ENCODE data around the gene STAU1.
A peak's percentile ranks its signal among the peaks of the same experiment; 100 is the strongest.
"Not testable (repeated sequence)": the region's sequence is repeated elsewhere in the genome, so short reads cannot be mapped to it uniquely, and the experiment has no call there.

The STAU1 gene

GRCh38 chr20:49169547-49169946 lies 18.6 kb downstream of the STAU1 start:
- Histone ChIP-seq H3K9me3 (no peaks in the 10 kb centered on the region), H3K4me1 (peaks cover 0 to 47% (median 23%) of the 10 kb centered on the region in 4 donors), H3K4me3 (no peak overlapping the region), H3K27me3 (no peaks in the 10 kb centered on the region), H3K36me3 (peaks cover 3 to 20% (median 6%) of the 10 kb centered on the region in 3 donors), H3K27ac (peak overlapping the region in 1 of 2 donors; percentile 15)
- intact Hi-C loops (cut with DNase I; ENCODE audit: low total_unique reads) = no loop called here
- no peak for DNase-seq
- no peak for TF ChIP-seq CTCF (IDR thresholded peaks at IDR 0.05)

- H3K4me3 ChIP-seq; H3K9me3 ChIP-seq; H3K27me3 ChIP-seq; DNase-seq; intact Hi-C loops (cut with DNase I; ENCODE audit: low total_unique reads); H3K27ac ChIP-seq: not testable (repeated sequence)
- H3K36me3 ChIP-seq = peaks cover 6 to 20% (median 7%) of the 10 kb centered on the region in 3 donors
- H3K4me1 ChIP-seq = peaks cover 0 to 47% (median 23%) of the 10 kb centered on the region in 4 donors
These were observed 19.3 kb downstream of the STAU1 start for GRCh38 chr20:49168864-49169263.

GRCh38 chr20:49167811-49168507 lies 20.2 kb downstream of the STAU1 start:
- DNase-seq = no peak
- Histone ChIP-seq H3K9me3 (no peaks in the 10 kb centered on the region), H3K4me1 (peaks cover 0 to 47% (median 23%) of the 10 kb centered on the region in 4 donors), H3K27me3 (no peaks in the 10 kb centered on the region), H3K27ac (peak overlapping the region; percentile 4 to 45), H3K36me3 (peaks cover 0 to 16% (median 6%) of the 10 kb centered on the region in 3 donors), H3K4me3 (peak overlapping the region in 1 of 2 donors; percentile 4)
- intact Hi-C loops (cut with DNase I; ENCODE audit: low total_unique reads) = no loop called here
- TF ChIP-seq CTCF (IDR thresholded peaks at IDR 0.05) = no peak

GRCh38 chr20:49166534-49167449 lies 21.3 kb downstream of the STAU1 start:
- H3K4me1 ChIP-seq = peaks cover 0 to 47% (median 23%) of the 10 kb centered on the region in 4 donors
- no peaks in the 10 kb centered on the region for H3K9me3 ChIP-seq
- TF ChIP-seq CTCF (IDR thresholded peaks at IDR 0.05) = no peak
- no peak for DNase-seq
- peak overlapping the region in 1 of 2 donors; percentile 4 for H3K4me3 ChIP-seq
- H3K27me3 ChIP-seq = no peaks in the 10 kb centered on the region
- H3K36me3 ChIP-seq = peaks cover 0 to 10% (median 6%) of the 10 kb centered on the region in 3 donors
- intact Hi-C loops (cut with DNase I; ENCODE audit: low total_unique reads) = no loop called here
- peak overlapping the region; percentile 1 to 45 for H3K27ac ChIP-seq

GRCh38 chr20:49165611-49166010 lies 22.5 kb downstream of the STAU1 start:
- H3K36me3 ChIP-seq = peaks cover 0 to 10% (median 6%) of the 10 kb centered on the region in 3 donors
- H3K9me3 ChIP-seq = no peaks in the 10 kb centered on the region
- DNase-seq = no peak
- no peaks in the 10 kb centered on the region for H3K27me3 ChIP-seq
- no peak overlapping the region for H3K27ac ChIP-seq
- no peak overlapping the region for H3K4me3 ChIP-seq
- peaks cover 0 to 47% (median 23%) of the 10 kb centered on the region in 4 donors for H3K4me1 ChIP-seq
- TF ChIP-seq CTCF (IDR thresholded peaks at IDR 0.05) = no peak
- intact Hi-C loops (cut with DNase I; ENCODE audit: low total_unique reads) = no loop called here

GRCh38 chr20:49163696-49164095 lies 24.4 kb downstream of the STAU1 start:
- H3K4me1 ChIP-seq = peaks cover 0 to 28% (median 21%) of the 10 kb centered on the region in 4 donors
- TF ChIP-seq CTCF (IDR thresholded peaks at IDR 0.05) = no peak

More at GRCh38 chr20:49163696-49164095, 24.4 kb downstream of the STAU1 start:
- H3K27ac ChIP-seq = no peak overlapping the region
- H3K36me3 ChIP-seq = peaks cover 1 to 14% (median 6%) of the 10 kb centered on the region in 3 donors
- intact Hi-C loops (cut with DNase I; ENCODE audit: low total_unique reads) = no loop called here
- no peak for DNase-seq
- H3K9me3 ChIP-seq = no peaks in the 10 kb centered on the region
- no peak overlapping the region for H3K4me3 ChIP-seq
- H3K27me3 ChIP-seq = no peaks in the 10 kb centered on the region

All from tibial artery (tissue), 4 donors.